ENCODE data around the gene CDC45.

CDC45 gene

DNA sequence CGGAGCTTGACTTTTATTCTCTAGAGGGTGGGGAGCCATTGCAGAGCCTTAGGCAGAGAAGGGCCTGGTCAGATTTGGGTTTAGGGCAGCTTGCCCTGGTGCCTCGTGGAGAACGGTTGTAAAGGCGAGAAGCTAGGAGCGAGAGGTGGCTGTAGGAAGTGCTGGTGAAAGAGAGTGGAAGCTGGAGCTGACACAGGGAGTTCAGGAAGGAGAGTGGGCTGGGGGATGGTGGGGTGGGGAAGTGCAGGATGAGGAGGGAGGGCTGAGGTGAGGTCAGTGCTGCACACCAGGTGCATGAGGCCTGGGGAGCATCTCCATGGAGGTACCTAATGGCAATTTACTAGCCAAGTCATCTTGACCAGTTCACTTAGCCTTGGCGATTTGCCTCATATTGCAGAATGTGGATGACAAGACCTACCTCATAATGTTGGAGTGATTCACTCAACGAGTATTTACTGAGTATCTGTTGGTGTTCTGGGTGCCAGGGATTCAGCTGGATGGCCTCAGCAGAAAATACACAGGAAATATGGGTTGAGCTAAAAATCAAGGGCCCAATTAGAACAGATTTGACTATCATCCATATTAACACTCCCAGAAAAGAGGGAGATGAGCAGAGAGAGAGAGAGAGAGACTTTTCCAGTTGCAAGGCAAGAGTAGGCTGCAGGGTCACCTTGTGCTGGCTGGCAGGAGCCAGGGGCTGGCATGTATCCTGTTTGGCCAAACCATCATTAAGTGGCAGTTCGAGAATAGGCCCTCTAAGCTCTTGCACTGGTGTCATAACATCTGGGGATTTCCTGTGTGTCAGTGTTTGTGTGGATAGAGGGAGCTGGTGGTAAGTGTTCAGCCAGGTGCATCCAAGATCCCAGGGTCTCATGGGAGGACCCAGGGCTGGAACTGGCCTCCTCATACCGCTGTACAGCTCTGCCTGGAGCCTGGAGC is 88.9 kb downstream of the CDC45 start:
- DNase-seq, result no peak

DNA sequence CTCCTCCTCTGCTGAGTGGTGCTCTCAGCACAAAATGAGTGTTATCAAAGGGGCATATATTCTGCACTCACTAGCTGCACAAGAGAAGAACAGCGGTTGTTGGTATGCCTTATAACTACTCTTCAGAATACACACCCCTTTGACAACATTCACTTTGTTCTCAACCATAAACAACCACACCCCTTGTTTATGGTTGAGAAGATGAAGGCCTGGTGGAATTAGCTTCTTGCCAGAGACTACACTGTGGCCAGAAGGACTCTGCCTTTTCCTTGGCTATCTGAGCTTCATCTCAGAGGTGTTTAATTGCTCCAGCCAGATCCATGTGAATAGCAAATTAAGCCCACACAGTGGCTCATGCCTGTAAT is 89.5 kb downstream of the CDC45 start:
- no peak for DNase-seq

DNA sequence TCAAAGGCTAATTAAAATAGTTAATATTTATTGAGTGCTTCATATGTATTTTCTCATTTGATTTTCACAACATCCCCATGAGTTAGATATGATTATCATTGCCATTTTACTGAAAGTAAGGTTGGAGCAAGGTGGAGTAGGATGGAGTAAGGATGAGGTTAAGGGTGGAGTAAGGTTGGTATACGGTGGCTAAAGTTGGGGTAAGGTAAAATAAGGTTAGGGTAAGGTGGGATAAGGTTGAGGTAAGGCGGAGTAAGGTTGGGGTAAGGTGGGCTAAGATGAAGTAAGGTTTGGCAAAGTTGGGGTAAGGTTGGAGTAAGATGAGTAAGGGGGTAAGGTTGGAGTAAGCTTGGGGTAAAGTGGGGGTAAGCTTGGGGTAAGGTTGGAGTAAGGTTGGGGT is 90.3 kb downstream of the CDC45 start:
- no peak for DNase-seq
